GM23338 (cell line): ENCODE results near the gene POGZ. TPM values are rescaled to one million over a fixed set of nuclear protein-coding genes. Genes with fewer than 3 reads are reported as not detected.

Experiments used
- ATAC-seq: fragments of 200-7000 bp; cut with Tn5 transposase; 3 replicates; pipeline ENCODE4 v1.9.1; 2020
- DNase-seq: peaks from one replicate; pipeline ENCODE4 v3.0.0-alpha.2; 2015; ENCODE audit warnings: low spot score
- H2AFZ ChIP-seq: fragments of 200-600 bp; sonication (generic); 2 replicates; pipeline ENCODE4 v1.8.0; 2016; ENCODE audit warnings: antibody characterized with exemption, mild to moderate bottlenecking, moderate library complexity
- H3F3A ChIP-seq: fragments of 200-600 bp; sonication (generic); replicated peaks from 2 replicates; pipeline ENCODE4 v1.8.0; 2017; ENCODE audit warnings: antibody characterized with exemption, mixed run types, low read depth
- H3K27ac ChIP-seq: fragments of 200-600 bp; sonication (generic); 2 replicates; pipeline ENCODE4 v1.6.1; 2016; ENCODE audit warnings: low read depth
- H3K27me3 ChIP-seq: fragments of 200-600 bp; sonication (generic); 2 replicates; pipeline ENCODE4 v1.8.0; 2016; ENCODE audit warnings: mild to moderate bottlenecking, mixed run types, moderate library complexity; ENCODE audit not compliant: insufficient read depth
- H3K36me3 ChIP-seq: fragments of 200-600 bp; sonication (generic); 2 replicates; pipeline ENCODE4 v1.8.0; 2016; ENCODE audit warnings: mild to moderate bottlenecking; ENCODE audit not compliant: insufficient read depth
- H3K4me1 ChIP-seq: fragments of 200-600 bp; sonication (generic); 2 replicates; pipeline ENCODE4 v1.8.0; 2016; ENCODE audit warnings: mild to moderate bottlenecking, moderate library complexity; ENCODE audit not compliant: insufficient read depth
- H3K4me2 ChIP-seq: fragments of 200-600 bp; sonication (generic); 2 replicates; pipeline ENCODE4 v1.7.1; 2017; ENCODE audit warnings: mixed run types
- H3K4me3 ChIP-seq: fragments of 200-600 bp; sonication (generic); 2 replicates; pipeline ENCODE4 v1.6.1; 2016; ENCODE audit warnings: mixed run types
- H3K79me2 ChIP-seq: fragments of 200-600 bp; sonication (generic); replicated peaks from 2 replicates; pipeline ENCODE4 v1.8.0; 2017; ENCODE audit warnings: mild to moderate bottlenecking; ENCODE audit not compliant: insufficient read depth
- H3K9me2 ChIP-seq: fragments of 200-600 bp; sonication (generic); 2 replicates; pipeline ENCODE4 v1.8.0; 2017; ENCODE audit not compliant: insufficient read depth
- H4K20me1 ChIP-seq: fragments of 200-600 bp; sonication (generic); replicated peaks from 2 replicates; pipeline ENCODE4 v1.8.0; 2017; ENCODE audit warnings: mild to moderate bottlenecking; ENCODE audit not compliant: insufficient read depth
- H3K27ac Mint-ChIP-seq: 2 replicates; pipeline ENCODE4 v1.8.0; 2020; ENCODE audit warnings: inconsistent platforms, mild to moderate bottlenecking, moderate library complexity, mixed read lengths
- H3K27me3 Mint-ChIP-seq: 3 replicates; pipeline ENCODE4 v1.8.0; 2022; ENCODE audit warnings: low read depth, mild to moderate bottlenecking, moderate library complexity, mixed read lengths, inconsistent platforms; ENCODE audit not compliant: insufficient read depth, poor library complexity
- H3K36me3 Mint-ChIP-seq: 3 replicates; pipeline ENCODE4 v1.8.0; 2021; ENCODE audit warnings: low read depth, mild to moderate bottlenecking, inconsistent platforms, moderate library complexity, mixed read lengths
- H3K4me1 Mint-ChIP-seq: 3 replicates; pipeline ENCODE4 v1.8.0; 2020; ENCODE audit warnings: mild to moderate bottlenecking, inconsistent platforms, mixed read lengths
- H3K4me3 Mint-ChIP-seq: 3 replicates; pipeline ENCODE4 v1.8.0; 2021; ENCODE audit warnings: moderate library complexity, mild to moderate bottlenecking, inconsistent platforms, mixed read lengths
- H3K9me3 Mint-ChIP-seq: 3 replicates; pipeline ENCODE4 v1.8.0; 2020; ENCODE audit warnings: moderate library complexity, mild to moderate bottlenecking, inconsistent platforms, mixed read lengths
- CTCF ChIP-seq, 2 experiments: fragments of 200-600 bp in 1 of 2; sonication (generic) in 1 of 2; conservative IDR thresholded peaks; 2 replicates each; pipeline versions ENCODE4 v1.5.1 to v1.6.1; 2016 to 2017; ENCODE audit warnings: antibody characterized with exemption in 2 of 2, low read depth in 2 of 2, mild to moderate bottlenecking in 2 of 2, moderate library complexity in 1 of 2
- ETS1 ChIP-seq: IDR thresholded peaks from 2 replicates; pipeline ENCODE4 v1.6.1; 2016; ENCODE audit warnings: antibody characterized with exemption
- EZH2phosphoT487 ChIP-seq: fragments of 200-600 bp; sonication (generic); IDR thresholded peaks from one replicate; pipeline ENCODE4 v1.8.1; 2018; ENCODE audit warnings: antibody characterized with exemption; ENCODE audit not compliant: unreplicated experiment
- JUNB ChIP-seq: IDR thresholded peaks from one replicate; pipeline ENCODE4 v1.6.1; 2016; ENCODE audit warnings: antibody characterized with exemption; ENCODE audit not compliant: unreplicated experiment
- NANOG ChIP-seq: IDR thresholded peaks from 2 replicates; pipeline ENCODE4 v1.6.1; 2016; ENCODE audit warnings: antibody characterized with exemption, borderline replicate concordance
- POLR2AphosphoS5 ChIP-seq: IDR thresholded peaks from 2 replicates; pipeline ENCODE4 v1.6.1; 2016; ENCODE audit warnings: antibody characterized with exemption, low read depth
- STAT1 ChIP-seq: IDR thresholded peaks from one replicate; pipeline ENCODE4 v1.6.1; 2016; ENCODE audit warnings: antibody characterized with exemption; ENCODE audit not compliant: unreplicated experiment
- ZNF114 ChIP-seq: fragments of 250-450 bp; sonication (Bioruptor Pico); IDR thresholded peaks from 2 replicates; pipeline ENCODE4 v1.5.0; 2020; ENCODE audit warnings: mild to moderate bottlenecking, moderate library complexity
- ZNF331 ChIP-seq: fragments of 250-450 bp; sonication (Bioruptor Pico); IDR thresholded peaks from 2 replicates; pipeline ENCODE4 v1.5.0; 2020; ENCODE audit warnings: low read depth, mild to moderate bottlenecking, moderate library complexity
- ZNF462 ChIP-seq: fragments of 250-450 bp; sonication (Bioruptor Pico); IDR thresholded peaks from 2 replicates; pipeline ENCODE4 v1.5.0; 2020; ENCODE audit warnings: mild to moderate bottlenecking, moderate library complexity
- polyA plus RNA-seq: library from polyadenylated mRNA; unstranded; fragments of >200 nt; fragmentation: Nextera tagmentation; extraction: Ambion mirVana; gene quantifications from 2 replicates; pipeline ENCODE4 v1.2.1, GENCODE V29; 2016
- total RNA-seq: library from RNA; depleted of rRNA; stranded (reverse); fragments of >200 nt; shearing (Covaris generic); gene quantifications from 2 replicates; pipeline ENCODE4 v1.2.3, GENCODE V29; 2014
- TF ChIP-seq, protein P1 (sequence below): IDR thresholded peaks from one replicate; pipeline ENCODE4 v1.6.1; 2018; ENCODE audit warnings: antibody characterized with exemption; ENCODE audit not compliant: unreplicated experiment

Gene POGZ
- total and polyA plus RNA-seq, 2 experiments from 2014 or later: 47.0 to 72.5 TPM

DNA sequence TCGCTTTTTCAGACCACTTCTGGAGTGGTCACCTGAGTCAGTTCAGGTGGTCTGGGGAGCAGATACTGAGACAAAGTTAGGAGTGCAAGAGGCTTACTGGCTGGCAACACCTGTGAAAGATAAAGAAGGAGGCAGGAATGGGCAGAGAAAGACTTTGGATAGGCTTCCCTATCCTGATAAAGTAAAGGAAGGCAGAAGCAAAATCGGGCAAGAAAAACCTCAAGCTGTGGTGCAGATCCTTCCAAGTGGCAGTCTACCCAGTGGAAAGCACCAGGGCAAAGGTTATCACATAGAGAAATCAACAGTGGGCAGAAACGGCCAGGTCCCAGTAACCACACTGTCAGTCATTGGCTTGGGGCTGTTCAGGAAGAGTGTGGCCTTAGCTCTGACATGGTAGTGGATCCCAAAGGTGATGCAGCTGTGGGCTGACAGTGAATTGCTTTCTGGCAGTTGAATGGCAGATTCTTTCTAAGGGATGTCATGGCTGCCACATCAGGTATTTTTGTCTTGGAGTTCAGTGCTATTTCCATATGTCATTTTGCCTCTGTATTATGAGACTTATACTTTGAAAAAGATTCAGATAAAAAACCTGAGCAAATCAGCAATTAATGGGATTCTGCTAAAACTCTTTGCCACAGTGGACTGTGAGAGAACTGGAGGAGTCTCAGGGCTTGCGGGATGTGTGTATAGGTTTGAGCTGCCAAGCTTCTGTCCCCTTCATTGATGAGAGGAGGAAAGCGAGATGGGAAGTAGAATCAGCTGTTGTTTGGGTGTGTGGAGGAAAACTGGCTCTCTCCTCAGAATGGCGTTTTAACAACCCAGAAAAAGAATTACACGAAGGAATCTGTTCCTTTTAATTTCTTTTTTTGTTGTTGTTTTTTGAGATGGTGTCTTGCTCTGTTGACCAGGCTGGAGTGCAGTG is 43.8 kb upstream of the POGZ start:
- peak overlapping the region; percentile 1; the same call in 1 of the 2 replicates for H3K27ac Mint-ChIP-seq
- no peak for DNase-seq
- H3K9me3 Mint-ChIP-seq: no peaks in the 10 kb centered on the region

More for the DNA sequence above, 43.8 kb upstream of the POGZ start:
- Histone ChIP-seq H3K27me3 (no peaks in the 10 kb centered on the region), H3K9me2 (no peaks in the 10 kb centered on the region), H3K27ac (no peak overlapping the region), H3K4me2 (no peak overlapping the region), H2AFZ (peak overlapping the region; percentile 56; the same call in 1 of the 2 replicates), H3F3A (no peaks in the 10 kb centered on the region), H3K4me3 (no peak overlapping the region), H3K79me2 (no peaks in the 10 kb centered on the region), H3K4me1 (no peaks in the 10 kb centered on the region), H4K20me1 (no peaks in the 10 kb centered on the region), H3K36me3 (no peaks in the 10 kb centered on the region)
- TF ChIP-seq ZNF462 (CRISPR knock-in tag) (no peak), JUNB (no peak), POLR2AphosphoS5 (no peak), ZNF114 (no peak), NANOG (no peak), ETS1 (no peak), CTCF (conservative IDR thresholded peaks at IDR 0.05; ENCODE audit: low read depth in 2 of 2) (no peak), ZNF331 (CRISPR knock-in tag) (no peak), STAT1 (no peak), EZH2phosphoT487 (no peak)
- TF ChIP-seq, protein P1, sequence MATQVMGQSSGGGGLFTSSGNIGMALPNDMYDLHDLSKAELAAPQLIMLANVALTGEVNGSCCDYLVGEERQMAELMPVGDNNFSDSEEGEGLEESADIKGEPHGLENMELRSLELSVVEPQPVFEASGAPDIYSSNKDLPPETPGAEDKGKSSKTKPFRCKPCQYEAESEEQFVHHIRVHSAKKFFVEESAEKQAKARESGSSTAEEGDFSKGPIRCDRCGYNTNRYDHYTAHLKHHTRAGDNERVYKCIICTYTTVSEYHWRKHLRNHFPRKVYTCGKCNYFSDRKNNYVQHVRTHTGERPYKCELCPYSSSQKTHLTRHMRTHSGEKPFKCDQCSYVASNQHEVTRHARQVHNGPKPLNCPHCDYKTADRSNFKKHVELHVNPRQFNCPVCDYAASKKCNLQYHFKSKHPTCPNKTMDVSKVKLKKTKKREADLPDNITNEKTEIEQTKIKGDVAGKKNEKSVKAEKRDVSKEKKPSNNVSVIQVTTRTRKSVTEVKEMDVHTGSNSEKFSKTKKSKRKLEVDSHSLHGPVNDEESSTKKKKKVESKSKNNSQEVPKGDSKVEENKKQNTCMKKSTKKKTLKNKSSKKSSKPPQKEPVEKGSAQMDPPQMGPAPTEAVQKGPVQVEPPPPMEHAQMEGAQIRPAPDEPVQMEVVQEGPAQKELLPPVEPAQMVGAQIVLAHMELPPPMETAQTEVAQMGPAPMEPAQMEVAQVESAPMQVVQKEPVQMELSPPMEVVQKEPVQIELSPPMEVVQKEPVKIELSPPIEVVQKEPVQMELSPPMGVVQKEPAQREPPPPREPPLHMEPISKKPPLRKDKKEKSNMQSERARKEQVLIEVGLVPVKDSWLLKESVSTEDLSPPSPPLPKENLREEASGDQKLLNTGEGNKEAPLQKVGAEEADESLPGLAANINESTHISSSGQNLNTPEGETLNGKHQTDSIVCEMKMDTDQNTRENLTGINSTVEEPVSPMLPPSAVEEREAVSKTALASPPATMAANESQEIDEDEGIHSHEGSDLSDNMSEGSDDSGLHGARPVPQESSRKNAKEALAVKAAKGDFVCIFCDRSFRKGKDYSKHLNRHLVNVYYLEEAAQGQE: no peak
- Mint-ChIP-seq H3K27me3 (peaks cover 4% of the 10 kb centered on the region), H3K36me3 (no peaks in the 10 kb centered on the region), H3K4me3 (no peak overlapping the region), H3K4me1 (0 out of 3 replicates have a peak, but pooled peaks cover 2% of the 10 kb centered on the region)
- no peak for ATAC-seq
